HEK293 (cell line): ENCODE measurements around the gene ABHD17A.

Source experiments
- CTCF ChIA-PET: fragments of 350-600 bp; formaldehyde crosslinking; extraction: SDS; loops from one replicate; lab custom pipeline; 2021; ENCODE audit warnings: antibody characterized with exemption; lab: Yijun Ruan, JAX
- POLR2A ChIA-PET: fragments of 300-600 bp; formaldehyde crosslinking; extraction: SDS; loops from one replicate; lab custom pipeline; 2020; ENCODE audit warnings: antibody characterized with exemption, inconsistent platforms; lab: Yijun Ruan, JAX
- H3K27ac ChIP-seq: fragments of 200-500 bp; sonication (Bioruptor generic); 2 replicates; pipeline ENCODE4 v1.5.1; 2014; ENCODE audit warnings: low read depth, low read length, control low read depth, inconsistent platforms; ENCODE audit errors: extremely low read depth
- H3K36me3 ChIP-seq, 2 experiments: fragments of 200-500 bp in 1 of 2; sonication (Bioruptor generic) in 1 of 2; 1 replicate in 1 of 2; 2 replicates in 1 of 2; pipeline ENCODE4 v1.5.1; 2014 to 2017; ENCODE audit warnings: inconsistent platforms in 2 of 2, low read length in 2 of 2; ENCODE audit not compliant: control insufficient read depth in 2 of 2, insufficient read depth in 1 of 2
- H3K4me1 ChIP-seq: fragments of 200-500 bp; sonication (Bioruptor generic); 2 replicates; pipeline ENCODE4 v1.5.1; 2014; ENCODE audit warnings: mild to moderate bottlenecking, low read length, inconsistent platforms; ENCODE audit not compliant: control insufficient read depth, insufficient read depth
- H3K4me3 ChIP-seq: 2 replicates; pipeline ENCODE4 v1.5.1; 2011; ENCODE audit warnings: low read depth, mild to moderate bottlenecking, control low read depth, low read length, moderate library complexity
- H3K9me3 ChIP-seq: fragments of 200-500 bp; sonication (Bioruptor generic); 2 replicates; pipeline ENCODE4 v1.5.1; 2014; ENCODE audit warnings: low read depth, low read length, inconsistent platforms; ENCODE audit not compliant: control insufficient read depth, insufficient read depth
- EGR2 ChIP-seq: fragments of 450-650 bp; formaldehyde crosslinking; IDR thresholded peaks from 2 replicates; pipeline ENCODE4 v1.5.1; 2016; ENCODE audit warnings: low read depth, missing biosample characterization, missing genetic modification characterization
- IKZF3 ChIP-seq: fragments of 450-650 bp; IDR thresholded peaks from 2 replicates; pipeline ENCODE4 v1.5.0; 2018; ENCODE audit warnings: missing biosample characterization, mild to moderate bottlenecking, missing genetic modification characterization, moderate library complexity
- KLF16 ChIP-seq: fragments of 450-650 bp; formaldehyde crosslinking; IDR thresholded peaks from 2 replicates; pipeline ENCODE4 v1.5.1; 2017; ENCODE audit warnings: missing biosample characterization, missing genetic modification characterization
- SETDB1 ChIP-seq: IDR thresholded peaks from one replicate; pipeline ENCODE4 v1.6.1; 2017; ENCODE audit warnings: mild to moderate bottlenecking, low read length, moderate library complexity, mixed read lengths; ENCODE audit not compliant: insufficient read length
- SP3 ChIP-seq: fragments of 450-650 bp; formaldehyde crosslinking; IDR thresholded peaks from 2 replicates; pipeline ENCODE4 v1.5.1; 2016; ENCODE audit warnings: missing biosample characterization, missing genetic modification characterization
- ZBTB21 ChIP-seq: fragments of 450-650 bp; formaldehyde crosslinking; IDR thresholded peaks from 2 replicates; pipeline ENCODE4 v1.5.1; 2017; ENCODE audit warnings: missing biosample characterization, missing genetic modification characterization
- ZFHX2 ChIP-seq: fragments of 450-650 bp; formaldehyde crosslinking; conservative IDR thresholded peaks from 2 replicates; pipeline ENCODE4 v1.5.1; 2016; ENCODE audit warnings: missing biosample characterization, missing genetic modification characterization
- ZNF138 ChIP-seq: fragments of 450-650 bp; formaldehyde crosslinking; IDR thresholded peaks from 2 replicates; pipeline ENCODE4 v1.5.1; 2016; ENCODE audit warnings: missing biosample characterization, missing genetic modification characterization, borderline replicate concordance
- ZNF140 ChIP-seq: fragments of 450-650 bp; formaldehyde crosslinking; IDR thresholded peaks from 2 replicates; pipeline ENCODE4 v1.5.1; 2016; ENCODE audit warnings: missing biosample characterization, missing genetic modification characterization
- ZNF175 ChIP-seq: fragments of 450-650 bp; formaldehyde crosslinking; IDR thresholded peaks from 2 replicates; pipeline ENCODE4 v1.5.1; 2016; ENCODE audit warnings: missing biosample characterization, missing genetic modification characterization
- ZNF239 ChIP-seq: fragments of 450-650 bp; formaldehyde crosslinking; IDR thresholded peaks from 2 replicates; pipeline ENCODE4 v1.5.1; 2016; ENCODE audit warnings: missing biosample characterization, missing genetic modification characterization
- ZNF48 ChIP-seq: fragments of 450-650 bp; formaldehyde crosslinking; IDR thresholded peaks from 2 replicates; pipeline ENCODE4 v1.5.1; 2016; ENCODE audit warnings: missing biosample characterization, missing genetic modification characterization
- ZNF510 ChIP-seq: fragments of 450-650 bp; formaldehyde crosslinking; IDR thresholded peaks from 2 replicates; pipeline ENCODE4 v1.5.1; 2018; ENCODE audit warnings: mild to moderate bottlenecking, missing genetic modification characterization, missing biosample characterization; ENCODE audit not compliant: insufficient replicate concordance
- ZNF629 ChIP-seq: fragments of 450-650 bp; formaldehyde crosslinking; IDR thresholded peaks from 2 replicates; pipeline ENCODE4 v1.5.1; 2017; ENCODE audit warnings: missing biosample characterization, missing genetic modification characterization
- ZNF664 ChIP-seq: fragments of 450-650 bp; formaldehyde crosslinking; IDR thresholded peaks from 2 replicates; pipeline ENCODE4 v1.5.1; 2016; ENCODE audit warnings: missing biosample characterization, missing genetic modification characterization
- TF ChIP-seq, protein P1 (sequence below): fragments of 450-650 bp; formaldehyde crosslinking; IDR thresholded peaks from 2 replicates; pipeline ENCODE4 v1.5.1; 2017; ENCODE audit warnings: missing biosample characterization, missing genetic modification characterization
- TF ChIP-seq, protein P2 (sequence below): fragments of 450-650 bp; formaldehyde crosslinking; IDR thresholded peaks from 2 replicates; pipeline ENCODE4 v1.5.1; 2016; ENCODE audit warnings: missing biosample characterization, missing genetic modification characterization
- TF ChIP-seq, protein P3 (sequence below): fragments of 450-650 bp; formaldehyde crosslinking; IDR thresholded peaks from 2 replicates; pipeline ENCODE4 v1.5.1; 2017; ENCODE audit warnings: missing biosample characterization, mild to moderate bottlenecking, missing genetic modification characterization, moderate library complexity
- TF ChIP-seq, protein P4 (sequence below): fragments of 450-650 bp; formaldehyde crosslinking; IDR thresholded peaks from 2 replicates; pipeline ENCODE4 v1.5.1; 2017; ENCODE audit warnings: missing biosample characterization, missing genetic modification characterization
- TF ChIP-seq, protein P5 (sequence below): fragments of 450-650 bp; formaldehyde crosslinking; IDR thresholded peaks from 2 replicates; pipeline ENCODE4 v1.5.1; 2016; ENCODE audit warnings: missing biosample characterization, missing genetic modification characterization
- TF ChIP-seq, protein P6 (sequence below): fragments of 450-650 bp; formaldehyde crosslinking; IDR thresholded peaks from 2 replicates; pipeline ENCODE4 v1.5.1; 2016; ENCODE audit warnings: missing biosample characterization, missing genetic modification characterization

ABHD17A gene

DNA sequence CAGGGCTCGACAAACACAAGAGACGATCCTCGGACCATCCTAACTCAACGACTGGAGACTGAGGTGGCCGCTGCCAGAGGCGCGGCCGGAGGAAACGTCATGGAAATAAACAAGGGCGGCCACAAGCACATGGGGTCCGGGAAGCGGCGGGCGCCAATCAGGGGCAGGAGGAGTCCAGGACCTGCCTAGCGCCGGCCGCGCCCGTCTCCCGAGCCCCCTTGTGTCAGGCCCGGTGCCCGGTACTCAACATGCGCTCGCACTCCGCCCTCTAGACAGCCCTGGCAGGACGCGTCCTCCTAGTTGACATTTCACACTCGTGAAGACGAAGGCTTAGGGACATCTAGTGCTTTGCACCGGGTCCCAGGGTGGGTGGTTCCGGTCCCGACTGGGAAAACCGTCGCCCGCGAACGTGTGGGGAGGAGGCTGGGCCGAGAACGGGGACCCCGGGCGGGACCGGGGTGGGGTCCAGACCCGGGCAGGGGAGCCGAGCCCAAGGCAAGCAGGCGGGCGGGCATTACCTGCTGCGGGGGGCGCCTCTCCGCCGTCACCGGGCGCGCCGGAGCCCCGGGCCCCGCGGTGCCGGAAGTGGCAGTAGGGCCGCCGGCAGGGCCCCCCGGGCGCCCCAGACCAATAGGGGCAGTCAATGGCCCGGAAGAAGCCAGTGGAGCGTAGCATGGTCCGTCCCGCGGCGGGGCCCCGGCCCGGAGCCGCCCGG is 37.5 kb downstream of the ABHD17A start (continued):
- 0 out of 2 replicates have a peak, but pooled peaks have one; percentile 43 for TF ChIP-seq ZNF629 (tag by site-specific recombination)
- no peak for TF ChIP-seq ZNF239 (tag by site-specific recombination)
- TF ChIP-seq IKZF3: no peak
- TF ChIP-seq ZNF664 (tag by site-specific recombination): no peak
- TF ChIP-seq ZNF138 (tag by site-specific recombination): no peak
- TF ChIP-seq ZNF175 (tag by site-specific recombination): no peak
- no peak for TF ChIP-seq ZNF48 (tag by site-specific recombination)
- peak; percentile 9; the same call in 1 of the 2 replicates for TF ChIP-seq SP3 (tag by site-specific recombination)
- TF ChIP-seq, protein P1, sequence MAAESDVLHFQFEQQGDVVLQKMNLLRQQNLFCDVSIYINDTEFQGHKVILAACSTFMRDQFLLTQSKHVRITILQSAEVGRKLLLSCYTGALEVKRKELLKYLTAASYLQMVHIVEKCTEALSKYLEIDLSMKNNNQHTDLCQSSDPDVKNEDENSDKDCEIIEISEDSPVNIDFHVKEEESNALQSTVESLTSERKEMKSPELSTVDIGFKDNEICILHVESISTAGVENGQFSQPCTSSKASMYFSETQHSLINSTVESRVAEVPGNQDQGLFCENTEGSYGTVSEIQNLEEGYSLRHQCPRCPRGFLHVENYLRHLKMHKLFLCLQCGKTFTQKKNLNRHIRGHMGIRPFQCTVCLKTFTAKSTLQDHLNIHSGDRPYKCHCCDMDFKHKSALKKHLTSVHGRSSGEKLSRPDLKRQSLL (tag by site-specific recombination): no peak
- TF ChIP-seq, protein P2, sequence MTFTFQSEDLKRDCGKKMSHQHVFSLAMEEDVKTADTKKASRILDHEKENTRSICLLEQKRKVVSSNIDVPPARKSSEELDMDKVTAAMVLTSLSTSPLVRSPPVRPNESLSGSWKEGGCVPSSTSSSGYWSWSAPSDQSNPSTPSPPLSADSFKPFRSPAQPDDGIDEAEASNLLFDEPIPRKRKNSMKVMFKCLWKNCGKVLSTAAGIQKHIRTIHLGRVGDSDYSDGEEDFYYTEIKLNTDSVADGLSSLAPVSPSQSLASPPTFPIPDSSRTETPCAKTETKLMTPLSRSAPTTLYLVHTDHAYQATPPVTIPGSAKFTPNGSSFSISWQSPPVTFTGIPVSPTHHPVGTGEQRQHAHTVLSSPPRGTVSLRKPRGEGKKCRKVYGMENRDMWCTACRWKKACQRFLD (tag by site-specific recombination): no peak
- 0 out of 2 replicates have a peak, but pooled peaks have one; percentile 18 for TF ChIP-seq KLF16 (tag by site-specific recombination)
- TF ChIP-seq, protein P3, sequence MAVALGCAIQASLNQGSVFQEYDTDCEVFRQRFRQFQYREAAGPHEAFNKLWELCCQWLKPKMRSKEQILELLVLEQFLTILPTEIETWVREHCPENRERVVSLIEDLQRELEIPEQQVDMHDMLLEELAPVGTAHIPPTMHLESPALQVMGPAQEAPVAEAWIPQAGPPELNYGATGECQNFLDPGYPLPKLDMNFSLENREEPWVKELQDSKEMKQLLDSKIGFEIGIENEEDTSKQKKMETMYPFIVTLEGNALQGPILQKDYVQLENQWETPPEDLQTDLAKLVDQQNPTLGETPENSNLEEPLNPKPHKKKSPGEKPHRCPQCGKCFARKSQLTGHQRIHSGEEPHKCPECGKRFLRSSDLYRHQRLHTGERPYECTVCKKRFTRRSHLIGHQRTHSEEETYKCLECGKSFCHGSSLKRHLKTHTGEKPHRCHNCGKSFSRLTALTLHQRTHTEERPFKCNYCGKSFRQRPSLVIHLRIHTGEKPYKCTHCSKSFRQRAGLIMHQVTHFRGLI (tag by site-specific recombination): no peak
- peak; percentile 1; the same call in 1 of the 2 replicates for TF ChIP-seq ZBTB21 (tag by site-specific recombination)
- TF ChIP-seq, protein P4, sequence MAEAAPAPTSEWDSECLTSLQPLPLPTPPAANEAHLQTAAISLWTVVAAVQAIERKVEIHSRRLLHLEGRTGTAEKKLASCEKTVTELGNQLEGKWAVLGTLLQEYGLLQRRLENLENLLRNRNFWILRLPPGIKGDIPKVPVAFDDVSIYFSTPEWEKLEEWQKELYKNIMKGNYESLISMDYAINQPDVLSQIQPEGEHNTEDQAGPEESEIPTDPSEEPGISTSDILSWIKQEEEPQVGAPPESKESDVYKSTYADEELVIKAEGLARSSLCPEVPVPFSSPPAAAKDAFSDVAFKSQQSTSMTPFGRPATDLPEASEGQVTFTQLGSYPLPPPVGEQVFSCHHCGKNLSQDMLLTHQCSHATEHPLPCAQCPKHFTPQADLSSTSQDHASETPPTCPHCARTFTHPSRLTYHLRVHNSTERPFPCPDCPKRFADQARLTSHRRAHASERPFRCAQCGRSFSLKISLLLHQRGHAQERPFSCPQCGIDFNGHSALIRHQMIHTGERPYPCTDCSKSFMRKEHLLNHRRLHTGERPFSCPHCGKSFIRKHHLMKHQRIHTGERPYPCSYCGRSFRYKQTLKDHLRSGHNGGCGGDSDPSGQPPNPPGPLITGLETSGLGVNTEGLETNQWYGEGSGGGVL (tag by site-specific recombination): no peak
- TF ChIP-seq EGR2: no peak
- TF ChIP-seq, all 188 proteins: peak for 12

DNA sequence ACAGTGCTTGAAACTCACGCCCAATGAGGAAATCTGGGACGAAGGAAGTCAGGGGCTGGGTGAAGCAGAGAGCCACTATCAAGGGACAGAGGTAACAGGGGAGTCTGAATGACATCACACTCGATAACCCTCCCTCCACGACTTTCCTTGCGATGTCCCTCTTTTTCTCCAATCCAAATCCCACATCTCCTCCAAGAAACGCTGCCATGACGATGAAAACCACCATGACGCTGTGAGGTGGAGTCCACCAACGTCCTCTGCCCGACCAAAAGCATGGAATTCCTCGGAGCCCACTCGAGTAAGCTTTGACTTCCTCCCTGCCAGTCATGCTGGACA is 38.0 kb downstream of the ABHD17A start:
- H3K36me3 ChIP-seq: peaks cover 0 to 23% of the 10 kb centered on the region in 2 experiments; a peak in 1 of 3 replicates
- CTCF ChIA-PET: interaction anchor here (0.7 to 3.1 kb wide), 4 partner anchors 9 to 204 kb away, joined by 3 to 32 read pairs (median 6); no protein-coding TSS in a partner anchor
- peak overlapping the region; percentile 100; the same call in 1 of the 2 replicates for H3K27ac ChIP-seq
- H3K4me3 ChIP-seq: peak overlapping the region; percentile 96
- H3K4me1 ChIP-seq: peaks cover 2% of the 10 kb centered on the region; the same call in 1 of the 2 replicates
- POLR2A ChIA-PET: interaction anchor here (1.2 kb wide), 1 partner anchor 9 kb away, joined by 5 read pairs; no protein-coding TSS in a partner anchor
- H3K9me3 ChIP-seq: no peaks in the 10 kb centered on the region
- TF ChIP-seq ZNF510 (tag by site-specific recombination): no peak
- TF ChIP-seq, protein P5, sequence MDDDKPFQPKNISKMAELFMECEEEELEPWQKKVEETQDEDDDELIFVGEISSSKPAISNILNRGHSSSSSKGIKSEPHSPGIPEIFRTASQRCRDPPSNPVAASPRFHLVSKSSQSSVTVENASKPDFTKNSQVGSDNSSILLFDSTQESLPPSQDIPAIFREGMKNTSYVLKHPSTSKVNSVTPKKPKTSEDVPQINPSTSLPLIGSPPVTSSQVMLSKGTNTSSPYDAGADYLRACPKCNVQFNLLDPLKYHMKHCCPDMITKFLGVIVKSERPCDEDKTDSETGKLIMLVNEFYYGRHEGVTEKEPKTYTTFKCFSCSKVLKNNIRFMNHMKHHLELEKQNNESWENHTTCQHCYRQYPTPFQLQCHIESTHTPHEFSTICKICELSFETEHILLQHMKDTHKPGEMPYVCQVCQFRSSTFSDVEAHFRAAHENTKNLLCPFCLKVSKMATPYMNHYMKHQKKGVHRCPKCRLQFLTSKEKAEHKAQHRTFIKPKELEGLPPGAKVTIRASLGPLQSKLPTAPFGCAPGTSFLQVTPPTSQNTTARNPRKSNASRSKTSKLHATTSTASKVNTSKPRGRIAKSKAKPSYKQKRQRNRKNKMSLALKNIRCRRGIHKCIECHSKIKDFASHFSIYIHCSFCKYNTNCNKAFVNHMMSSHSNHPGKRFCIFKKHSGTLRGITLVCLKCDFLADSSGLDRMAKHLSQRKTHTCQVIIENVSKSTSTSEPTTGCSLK (tag by site-specific recombination): no peak
- TF ChIP-seq, protein P6, sequence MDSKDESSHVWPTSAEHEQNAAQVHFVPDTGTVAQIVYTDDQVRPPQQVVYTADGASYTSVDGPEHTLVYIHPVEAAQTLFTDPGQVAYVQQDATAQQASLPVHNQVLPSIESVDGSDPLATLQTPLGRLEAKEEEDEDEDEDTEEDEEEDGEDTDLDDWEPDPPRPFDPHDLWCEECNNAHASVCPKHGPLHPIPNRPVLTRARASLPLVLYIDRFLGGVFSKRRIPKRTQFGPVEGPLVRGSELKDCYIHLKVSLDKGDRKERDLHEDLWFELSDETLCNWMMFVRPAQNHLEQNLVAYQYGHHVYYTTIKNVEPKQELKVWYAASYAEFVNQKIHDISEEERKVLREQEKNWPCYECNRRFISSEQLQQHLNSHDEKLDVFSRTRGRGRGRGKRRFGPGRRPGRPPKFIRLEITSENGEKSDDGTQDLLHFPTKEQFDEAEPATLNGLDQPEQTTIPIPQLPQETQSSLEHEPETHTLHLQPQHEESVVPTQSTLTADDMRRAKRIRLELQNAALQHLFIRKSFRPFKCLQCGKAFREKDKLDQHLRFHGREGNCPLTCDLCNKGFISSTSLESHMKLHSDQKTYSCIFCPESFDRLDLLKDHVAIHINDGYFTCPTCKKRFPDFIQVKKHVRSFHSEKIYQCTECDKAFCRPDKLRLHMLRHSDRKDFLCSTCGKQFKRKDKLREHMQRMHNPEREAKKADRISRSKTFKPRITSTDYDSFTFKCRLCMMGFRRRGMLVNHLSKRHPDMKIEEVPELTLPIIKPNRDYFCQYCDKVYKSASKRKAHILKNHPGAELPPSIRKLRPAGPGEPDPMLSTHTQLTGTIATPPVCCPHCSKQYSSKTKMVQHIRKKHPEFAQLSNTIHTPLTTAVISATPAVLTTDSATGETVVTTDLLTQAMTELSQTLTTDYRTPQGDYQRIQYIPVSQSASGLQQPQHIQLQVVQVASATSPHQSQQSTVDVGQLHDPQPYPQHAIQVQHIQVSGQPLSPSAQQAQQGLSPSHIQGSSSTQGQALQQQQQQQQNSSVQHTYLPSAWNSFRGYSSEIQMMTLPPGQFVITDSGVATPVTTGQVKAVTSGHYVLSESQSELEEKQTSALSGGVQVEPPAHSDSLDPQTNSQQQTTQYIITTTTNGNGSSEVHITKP: peak; percentile 69
- 0 out of 2 replicates have a peak, but pooled peaks have one; percentile 75 for TF ChIP-seq ZBTB21 (tag by site-specific recombination)
- TF ChIP-seq SETDB1: no peak
- TF ChIP-seq ZNF140 (tag by site-specific recombination): no peak
- peak; percentile 51; the same call in 1 of the 2 replicates for TF ChIP-seq ZNF629 (tag by site-specific recombination)
- no peak for TF ChIP-seq ZFHX2
